Activated naive CD8-positive, alpha-beta T cell treated with anti-CD3 and anti-CD28 coated beads, Interleukin-2, amount 50 U/mL, for 16 hours (primary cell): ENCODE results near the gene NUPR2.
"Not testable (repeated sequence)": the region's sequence is repeated elsewhere in the genome, so short reads cannot be mapped to it uniquely, and the experiment has no call there.

Experiments used
- DNase-seq: peaks from one replicate; pipeline ENCODE4 v3.0.0-alpha.2; 2020; ENCODE audit warnings: low read depth, low spot score

The NUPR2 gene, protein sequence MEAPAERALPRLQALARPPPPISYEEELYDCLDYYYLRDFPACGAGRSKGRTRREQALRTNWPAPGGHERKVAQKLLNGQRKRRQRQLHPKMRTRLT

DNA sequence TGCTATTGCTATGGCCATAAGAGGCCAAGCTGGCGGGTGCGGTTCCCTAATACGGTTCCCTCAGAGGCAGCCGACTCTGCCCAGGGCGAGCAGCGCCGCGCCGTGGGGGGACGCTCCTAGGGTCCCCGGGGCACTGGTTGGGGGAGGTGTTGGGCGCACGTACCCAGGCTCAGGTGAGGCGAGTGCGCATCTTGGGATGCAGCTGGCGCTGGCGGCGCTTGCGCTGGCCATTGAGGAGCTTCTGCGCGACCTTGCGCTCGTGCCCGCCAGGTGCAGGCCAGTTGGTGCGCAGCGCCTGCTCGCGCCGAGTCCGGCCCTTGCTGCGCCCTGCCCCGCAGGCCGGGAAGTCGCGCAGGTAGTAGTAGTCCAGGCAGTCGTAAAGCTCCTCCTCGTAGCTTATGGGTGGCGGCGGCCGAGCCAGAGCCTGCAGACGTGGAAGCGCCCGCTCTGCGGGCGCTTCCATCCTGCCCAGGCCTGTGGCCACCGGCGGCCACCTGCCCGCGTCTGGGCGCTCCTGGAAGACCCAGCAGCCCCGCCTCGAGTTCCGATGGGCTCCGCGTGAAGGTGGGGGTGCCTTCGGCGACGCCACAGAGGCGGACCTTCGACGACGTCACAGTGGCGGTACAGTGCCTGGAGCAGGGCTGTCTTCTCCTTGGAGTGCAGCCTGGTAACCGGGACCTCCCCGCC is at the start of gene NUPR2:
TSS of gene NUPR2 (minus strand) at position 566 of the 687 bp plus-strand sequence. CDS start at position 463, 103 bp downstream.
- DNase-seq: no peak

DNA sequence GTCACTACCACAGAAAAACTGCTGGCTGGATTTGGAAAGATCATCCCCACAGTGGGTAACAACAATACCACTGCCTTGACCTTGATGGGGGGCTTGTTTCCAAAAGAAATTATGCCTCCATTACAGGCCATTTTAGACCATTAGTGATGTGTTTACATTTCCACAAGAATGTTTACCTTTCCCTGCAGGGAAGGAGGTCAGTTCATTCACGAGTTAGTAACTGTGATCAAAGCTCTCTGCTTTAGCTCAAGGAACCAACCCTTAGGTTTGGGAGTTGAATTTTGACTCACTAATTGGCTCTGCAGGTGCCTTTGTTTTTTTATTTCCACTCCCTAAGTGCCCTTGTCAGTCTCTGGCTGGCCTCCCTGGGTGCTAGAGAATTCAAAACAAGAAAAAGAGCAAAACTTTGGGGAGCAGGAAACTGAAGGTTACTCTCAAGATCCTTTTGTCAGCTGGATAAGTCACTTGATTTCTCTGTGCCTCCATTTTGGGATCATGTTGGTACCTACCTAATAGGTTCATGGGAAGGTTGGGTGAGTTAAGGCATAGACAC is 41.1 kb upstream of the NUPR2 start:
- no peak for DNase-seq

DNA sequence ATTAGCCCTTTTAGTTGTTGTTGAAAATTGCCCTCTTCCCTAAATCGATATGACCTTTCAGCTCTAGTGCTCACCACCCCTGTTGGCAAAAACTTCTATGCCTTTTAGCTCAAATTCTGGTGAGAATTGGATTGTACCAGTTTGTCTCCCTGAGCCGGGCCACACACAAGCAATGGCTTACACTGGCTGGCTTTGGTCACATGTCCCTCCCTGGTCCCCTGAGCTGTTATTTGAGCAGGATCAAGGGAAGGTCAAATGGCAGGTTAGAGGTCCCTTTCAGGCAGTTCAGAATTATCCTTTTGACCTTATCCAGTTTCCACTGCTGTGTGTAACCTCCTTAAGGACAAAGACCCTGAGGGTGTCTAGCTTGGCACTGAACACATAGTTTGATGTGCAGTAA is 14.8 kb upstream of the NUPR2 start:
- DNase-seq: not testable (repeated sequence)

DNA sequence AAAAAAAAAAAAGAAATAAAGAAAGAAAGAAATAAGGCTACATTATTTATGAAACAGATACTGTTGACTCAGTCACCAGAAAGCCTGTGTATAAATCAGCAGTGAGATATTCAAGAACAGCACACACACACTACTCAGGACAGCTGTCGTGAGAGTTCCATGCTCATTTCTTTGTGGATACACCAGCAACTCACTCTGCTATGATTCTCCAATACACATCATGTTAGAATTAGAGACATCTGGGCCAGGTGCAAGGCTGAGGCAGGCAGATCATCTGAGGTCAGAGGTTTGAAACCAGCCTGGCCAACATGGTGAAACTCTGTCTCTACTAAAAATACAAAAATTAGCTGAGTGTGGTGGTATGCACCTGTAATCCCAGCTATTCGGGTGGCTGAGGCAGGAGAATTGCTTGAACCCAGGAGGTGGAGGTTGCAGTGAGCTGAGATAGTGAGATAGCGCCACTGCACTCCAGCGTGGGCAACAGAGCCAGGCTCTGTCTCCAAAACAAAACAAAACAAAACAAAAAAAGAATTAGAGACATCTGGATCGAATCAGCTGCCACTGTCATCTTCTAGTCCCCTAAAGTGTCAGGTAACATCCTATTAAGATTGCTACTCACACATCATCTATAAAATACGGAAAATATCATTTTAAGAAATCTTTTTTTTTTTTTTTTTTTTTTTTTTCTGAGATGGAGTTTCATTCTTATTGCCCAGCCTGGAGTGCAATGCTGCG is 11.2 kb upstream of the NUPR2 start:
- DNase-seq: no peak

DNA sequence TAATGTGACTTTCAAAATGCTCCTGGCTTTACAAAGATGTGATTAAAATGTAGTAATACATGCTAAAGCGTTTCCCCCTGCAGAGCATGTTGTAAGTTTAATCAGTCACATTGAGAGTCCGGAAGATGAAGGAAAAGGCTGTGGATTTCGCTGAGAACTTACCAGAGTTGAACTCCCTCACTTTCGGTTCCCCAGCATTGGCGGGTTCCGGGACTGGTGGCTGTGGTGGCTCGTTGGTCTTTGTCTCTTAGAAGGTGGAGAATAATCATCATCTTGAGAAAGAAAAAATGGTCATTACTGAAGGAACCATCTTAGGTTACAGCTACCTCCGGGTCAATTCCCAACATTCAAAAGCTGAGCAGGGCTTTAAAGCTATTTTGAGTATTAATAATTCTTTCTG is 9.6 kb upstream of the NUPR2 start:
- DNase-seq: no peak

DNA sequence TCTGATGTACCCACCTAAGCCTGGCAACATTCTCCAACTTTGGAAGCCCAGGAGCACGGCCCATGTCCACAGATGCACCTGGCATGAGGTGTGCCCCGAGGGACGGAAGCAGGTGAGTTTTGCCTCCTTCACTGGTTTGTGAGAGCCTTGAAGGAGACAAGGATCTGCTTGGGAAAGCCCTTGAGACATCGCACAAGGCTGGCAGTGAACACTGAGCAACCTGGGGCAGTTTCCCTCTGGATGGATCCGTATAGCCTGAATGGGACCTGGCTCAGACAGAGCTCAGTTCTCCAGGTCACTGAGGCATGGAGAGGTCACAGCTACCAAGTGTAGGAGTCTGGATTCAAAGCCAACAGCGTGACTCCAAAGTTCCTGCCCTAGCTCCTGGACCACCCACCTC is 8.8 kb upstream of the NUPR2 start:
- no peak for DNase-seq

DNA sequence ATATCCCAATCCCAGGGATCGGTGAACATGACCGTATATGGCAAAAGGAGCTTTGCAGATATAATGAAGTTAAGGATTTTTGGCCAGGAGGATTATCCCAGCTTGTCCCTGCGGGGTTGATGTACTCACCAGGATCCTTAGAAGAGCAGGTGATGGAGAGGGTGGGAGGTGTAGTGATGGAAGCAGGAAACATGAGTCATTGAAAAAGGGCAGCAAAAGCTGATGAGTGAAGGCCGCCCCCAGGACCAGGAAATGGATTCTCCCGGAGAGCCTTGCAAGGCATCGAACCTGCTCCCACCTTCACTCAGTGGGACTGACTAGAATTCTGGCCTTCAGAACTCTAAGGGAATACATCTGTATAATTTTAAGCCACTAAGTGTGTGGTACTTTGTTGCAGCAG is 5.2 kb upstream of the NUPR2 start:
- no peak for DNase-seq

DNA sequence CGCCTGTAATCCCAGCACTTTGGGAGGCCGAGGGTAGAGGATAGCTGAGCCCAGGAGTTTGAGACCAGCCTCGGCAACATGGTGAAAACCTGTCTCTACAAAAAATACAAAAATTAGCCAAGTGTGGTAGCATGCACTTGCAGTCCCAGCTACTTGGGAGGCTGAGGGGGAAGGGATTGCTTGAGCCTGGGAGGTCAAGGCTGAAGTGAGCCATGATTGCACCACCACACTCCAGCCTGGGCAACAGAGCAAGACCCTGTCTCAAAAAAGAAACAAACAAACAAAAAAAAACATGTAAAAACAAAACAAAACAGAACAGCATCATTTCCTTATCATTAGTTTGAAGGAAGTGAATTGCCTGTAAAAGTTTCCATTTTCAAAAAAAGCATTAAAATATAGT is 4.0 kb downstream of the NUPR2 start:
- not testable (repeated sequence) for DNase-seq

DNA sequence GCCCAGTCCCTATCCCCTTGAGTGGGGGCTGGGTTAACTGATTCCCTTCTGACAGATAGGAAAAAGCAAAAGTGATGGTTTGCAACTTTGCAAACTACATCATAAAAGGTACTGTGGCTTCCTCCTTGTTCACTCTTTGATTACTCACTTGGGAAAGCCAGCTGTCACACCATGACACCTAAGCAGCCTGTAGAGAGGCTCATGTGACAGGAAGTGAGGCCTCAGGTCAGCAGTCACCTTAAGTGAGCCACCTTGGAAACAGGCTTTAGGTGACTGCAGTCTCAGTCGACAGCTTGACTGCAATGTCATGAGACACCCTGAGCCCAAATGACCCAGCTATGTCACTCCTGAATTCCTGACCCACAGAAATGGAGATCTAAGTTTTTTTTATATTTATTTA is 5.6 kb downstream of the NUPR2 start:
- no peak for DNase-seq

DNA sequence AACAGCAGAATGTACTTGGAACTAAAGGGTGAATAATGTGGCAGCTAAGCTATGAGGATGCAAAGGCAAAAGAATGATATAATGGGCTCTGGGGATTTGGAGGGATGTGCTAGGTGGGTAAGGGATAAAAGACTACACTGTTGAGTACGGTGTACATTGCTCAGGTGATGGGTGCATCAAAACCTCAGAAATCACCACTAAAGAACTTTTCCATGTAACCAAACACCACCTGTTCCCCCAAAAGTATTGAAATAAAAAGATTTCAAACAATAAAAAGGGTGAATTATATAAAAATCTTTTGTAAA is 8.3 kb downstream of the NUPR2 start:
- no peak for DNase-seq

DNA sequence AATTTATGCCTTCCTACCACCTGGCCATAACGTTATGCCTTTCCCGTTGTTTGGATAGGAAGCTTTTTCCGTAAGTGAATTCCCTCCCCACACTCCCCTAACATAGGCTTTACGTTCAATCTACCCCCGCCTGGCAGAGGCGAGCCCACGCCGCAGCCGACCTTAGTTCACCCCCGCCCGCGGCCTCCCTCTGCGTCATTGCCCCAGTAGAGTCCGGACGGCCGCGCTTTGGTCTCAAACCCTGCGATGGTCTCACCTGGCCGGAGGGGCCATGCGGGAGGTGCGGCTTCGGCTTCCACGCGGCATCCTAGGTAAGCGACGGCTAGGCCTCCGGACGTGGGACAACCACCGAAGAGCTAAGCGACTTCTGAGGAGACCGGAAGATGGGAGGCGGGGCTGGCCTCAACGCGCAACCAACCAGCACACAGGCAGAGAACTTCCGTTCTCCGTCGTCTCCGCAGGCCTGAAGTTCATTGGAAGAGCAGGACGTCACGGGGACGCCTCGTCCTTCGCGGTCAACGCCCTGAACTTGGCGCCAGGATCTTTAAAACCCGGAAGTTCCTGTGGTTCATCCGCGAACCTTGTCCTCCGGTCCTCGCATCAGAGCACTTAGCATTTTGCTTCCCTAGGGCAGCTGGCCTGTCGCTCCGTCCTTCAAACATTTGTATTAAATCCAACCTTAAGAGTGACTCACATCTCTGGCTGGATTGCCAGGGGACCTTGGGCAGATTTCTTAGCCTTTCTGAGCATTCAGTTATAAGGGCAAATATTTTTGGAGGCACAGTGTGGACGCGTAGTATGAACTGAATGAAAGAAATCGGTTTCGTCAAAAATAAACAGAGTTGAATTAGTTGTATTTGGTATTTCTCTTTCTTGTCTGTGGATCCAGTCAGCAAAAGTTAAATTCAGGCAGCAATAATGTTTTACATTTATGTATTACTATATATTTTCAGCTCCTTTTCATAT is 9.8 kb downstream of the NUPR2 start, which contains the start of gene CHCHD2:
TSS of gene CHCHD2 (minus strand) at position 369 of the 966 bp plus-strand sequence. CDS start at position 306, 63 bp downstream.
- DNase-seq: peak; percentile 82

DNA sequence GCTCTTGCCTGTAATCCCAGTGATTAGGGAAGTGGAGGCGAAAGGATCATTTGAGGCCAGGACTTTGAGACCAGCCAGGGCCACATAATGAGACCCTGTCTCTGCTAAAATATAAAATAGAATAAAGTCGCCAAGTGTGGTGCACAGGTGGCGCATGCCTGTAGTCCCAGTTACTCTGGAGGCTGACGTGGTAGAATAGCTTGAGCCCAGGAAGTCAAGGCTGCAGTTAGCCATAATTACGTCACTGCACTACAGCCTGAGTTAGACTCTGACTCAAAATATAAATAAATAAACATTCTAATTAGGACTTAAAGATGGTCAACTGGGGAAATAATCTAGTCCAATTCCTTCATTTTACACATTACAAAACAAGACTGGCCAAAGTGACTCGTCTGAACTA is 10.7 kb downstream of the NUPR2 start:
- no peak for DNase-seq

DNA sequence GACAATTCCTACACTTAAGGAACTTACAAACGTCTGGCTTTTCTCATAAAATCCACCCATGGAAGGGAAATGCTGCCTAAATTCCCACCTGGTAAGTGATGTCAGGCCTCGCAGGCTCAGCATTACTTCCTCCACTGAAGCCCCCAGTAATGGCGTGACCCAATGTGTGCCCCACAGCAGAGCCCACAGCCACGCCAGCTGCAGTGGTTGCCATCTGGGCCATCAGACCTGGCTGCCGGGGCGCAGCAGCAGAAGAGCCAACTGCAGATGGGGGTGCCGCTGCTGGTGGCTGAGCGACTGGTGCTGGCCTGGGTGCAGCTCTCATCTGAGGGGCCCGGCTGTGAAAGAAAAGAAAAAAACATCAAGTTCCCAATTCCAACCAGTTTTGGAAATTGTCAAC is 12.1 kb downstream of the NUPR2 start:
- DNase-seq: not testable (repeated sequence)

DNA sequence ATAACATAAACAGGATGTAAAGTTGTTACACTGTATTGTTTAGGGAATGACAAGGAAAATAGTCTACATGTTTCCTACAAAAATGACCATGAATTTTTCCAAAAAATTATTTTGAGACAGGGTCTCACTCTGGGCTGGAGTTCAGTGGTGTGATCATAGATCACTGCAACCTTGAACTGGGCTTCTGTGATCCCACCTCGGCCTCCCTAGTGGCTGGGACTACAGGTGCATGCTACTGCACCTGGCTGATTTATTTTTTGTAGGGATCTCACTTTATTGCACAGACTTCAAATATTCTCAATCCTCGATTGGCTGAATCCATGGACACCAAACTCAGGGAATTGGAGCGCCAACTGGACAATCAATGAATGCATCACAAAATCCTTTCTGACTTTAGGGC is 16.6 kb downstream of the NUPR2 start:
- DNase-seq: no peak

DNA sequence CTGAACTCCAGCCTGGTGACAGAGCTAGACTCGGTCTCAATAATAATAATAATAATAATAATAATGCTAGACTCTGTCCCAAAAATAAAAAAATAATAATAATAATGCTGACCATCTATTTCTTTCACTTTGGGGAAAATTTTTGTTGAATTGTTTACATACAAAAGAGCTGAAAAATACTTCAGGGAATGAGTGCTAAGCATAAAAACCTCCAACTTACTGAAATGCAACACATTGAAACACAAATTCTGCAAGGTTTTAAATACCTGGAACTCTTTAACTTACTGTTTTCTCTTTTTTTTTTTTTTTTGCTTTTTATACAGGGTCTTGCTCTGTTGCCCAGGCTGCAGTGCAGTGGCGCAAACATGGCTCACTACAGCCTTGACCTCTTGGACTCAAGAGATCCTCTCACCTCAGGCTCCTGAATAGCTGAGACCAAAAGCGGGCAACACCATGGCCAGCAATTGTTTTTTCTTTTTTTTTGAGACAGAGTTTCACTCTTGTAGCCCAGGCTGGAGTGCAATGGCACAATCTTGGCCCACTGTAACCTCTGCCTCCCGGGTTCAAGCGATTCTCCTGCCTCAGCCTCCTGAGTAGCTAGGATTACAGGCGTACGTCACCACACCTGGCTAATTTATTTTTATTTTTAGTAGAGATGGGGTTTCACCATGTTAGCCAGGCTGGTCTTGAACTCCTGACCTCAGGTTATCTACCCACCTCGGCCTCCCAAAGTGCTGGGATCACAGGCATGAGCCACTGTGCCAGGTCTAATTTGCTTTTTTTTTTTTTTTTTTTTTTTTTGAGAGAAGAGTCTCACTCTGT is 17.8 kb downstream of the NUPR2 start:
- not testable (repeated sequence) for DNase-seq

DNA sequence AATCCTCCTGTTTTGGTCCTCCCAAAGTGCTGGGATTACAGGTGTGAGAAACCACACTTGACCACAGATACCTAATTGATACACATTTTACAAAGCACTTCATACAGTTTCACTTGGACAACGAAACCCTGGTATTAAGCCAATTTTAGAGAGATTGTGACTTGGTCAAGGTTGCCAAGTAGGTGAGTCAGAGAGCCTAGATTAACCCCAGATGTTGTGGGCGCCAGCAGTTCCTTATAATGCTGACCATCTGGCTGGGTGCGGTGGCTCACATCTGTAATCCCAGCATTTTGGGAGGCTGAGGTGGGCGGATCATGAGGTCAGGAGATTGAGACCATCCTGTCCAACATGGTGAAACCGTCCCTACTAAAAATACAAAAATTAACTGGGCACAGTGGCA is 18.5 kb downstream of the NUPR2 start:
- no peak for DNase-seq

DNA sequence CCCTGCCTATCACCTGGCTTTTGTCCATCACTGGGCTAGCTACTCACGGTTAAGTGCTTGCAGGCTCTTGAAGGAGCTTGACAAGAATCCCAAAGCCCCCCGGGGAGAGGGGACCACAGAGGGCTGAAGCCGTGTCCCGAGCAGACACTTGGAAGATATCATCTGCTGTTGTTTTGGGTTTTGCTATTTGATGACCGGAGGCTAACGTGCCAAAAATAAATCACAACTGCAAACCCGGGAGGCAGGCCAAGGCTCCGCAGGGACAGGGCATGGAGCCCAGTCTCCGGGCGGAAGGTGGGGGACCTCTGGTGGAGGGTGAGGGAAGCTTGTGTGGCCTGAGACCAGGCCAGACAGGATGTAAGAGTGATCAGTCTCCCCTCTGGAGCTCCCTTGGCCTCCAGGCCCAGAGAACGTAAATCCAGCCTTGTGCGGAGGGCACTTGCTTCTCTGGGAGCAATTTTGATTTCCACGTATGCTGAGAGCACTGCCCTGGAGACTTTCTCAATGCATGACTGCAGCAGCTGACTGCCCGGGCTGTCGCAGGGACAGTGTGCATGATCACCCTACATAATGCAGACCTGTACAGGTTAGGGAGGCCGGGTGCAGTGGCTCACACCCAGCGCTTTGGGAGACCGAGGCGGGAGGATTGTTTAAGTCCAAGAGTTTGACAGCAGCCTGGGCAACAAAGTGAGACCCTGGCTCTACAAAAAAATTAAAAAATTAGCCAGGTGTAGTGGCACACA is 23.3 kb downstream of the NUPR2 start, which contains the start of gene PHKG1:
TSS of gene PHKG1 (minus strand) at position 164 of the 743 bp plus-strand sequence. CDS start 4,011 bp downstream, outside the sequence.
- no peak for DNase-seq

DNA sequence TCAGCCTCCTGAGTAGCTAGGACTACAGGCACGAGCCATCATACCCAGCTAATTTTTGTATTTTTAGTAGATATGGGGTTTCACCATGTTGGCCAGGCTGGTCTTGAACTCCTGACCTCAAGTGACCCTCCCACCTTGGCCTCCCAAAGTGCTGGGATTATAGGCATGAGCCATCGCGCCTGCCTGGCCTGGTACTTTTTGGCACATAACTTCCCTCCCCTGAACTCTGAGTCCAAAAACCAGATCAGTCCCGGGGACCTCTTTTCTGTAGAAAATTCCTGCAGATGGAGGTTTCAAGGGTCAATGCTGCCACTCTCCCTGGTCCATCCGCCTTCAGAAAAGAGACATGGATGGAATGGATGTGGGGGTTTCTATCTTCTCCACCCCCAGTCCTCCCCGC is 23.8 kb downstream of the NUPR2 start:
- not testable (repeated sequence) for DNase-seq

DNA sequence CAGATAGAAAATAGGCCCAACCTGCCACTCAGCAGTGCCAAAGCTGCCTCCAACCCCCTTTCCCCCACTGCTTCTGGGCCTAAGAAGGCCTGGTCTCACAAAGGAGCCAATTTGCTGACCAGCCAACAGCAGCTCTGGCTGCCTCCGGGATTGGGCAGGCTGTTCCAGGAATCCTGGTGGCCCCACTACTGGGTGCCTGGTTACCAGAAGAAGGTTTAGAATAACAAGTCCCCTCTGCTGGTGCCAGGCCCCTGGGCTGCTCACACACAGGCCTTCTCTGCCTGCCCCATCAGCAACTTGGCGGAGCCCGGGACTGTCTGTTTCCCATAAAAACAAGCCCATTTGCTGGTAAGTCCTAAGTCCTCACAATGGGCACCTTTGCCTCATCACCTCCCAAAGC is 24.6 kb downstream of the NUPR2 start:
- no peak for DNase-seq

DNA sequence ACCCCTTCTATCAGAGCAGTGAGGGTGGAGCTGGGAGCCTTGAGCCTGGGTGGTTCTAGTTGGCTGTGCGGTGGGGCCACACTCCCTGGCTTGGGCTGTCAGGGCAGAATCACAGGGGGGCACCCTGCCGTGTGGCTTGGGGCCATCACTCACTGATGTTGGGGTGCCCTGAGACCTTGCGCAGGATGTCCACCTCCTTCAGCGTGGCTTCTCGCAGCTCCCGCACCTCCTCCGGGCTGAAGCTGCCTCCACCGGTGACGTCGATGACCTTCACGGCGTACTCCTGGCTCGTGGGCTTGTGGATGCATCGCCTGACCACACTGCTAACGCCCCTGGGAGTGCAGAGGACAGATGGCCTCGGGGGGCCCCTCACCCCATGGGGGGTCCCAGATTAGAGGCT is 28.8 kb downstream of the NUPR2 start:
- no peak for DNase-seq
